Measurements from ENCODE around the gene CDCP1.
"Not testable (repeated sequence)": the region's sequence is repeated elsewhere in the genome, so short reads cannot be mapped to it uniquely, and the experiment has no call there.

CDCP1 gene

DNA sequence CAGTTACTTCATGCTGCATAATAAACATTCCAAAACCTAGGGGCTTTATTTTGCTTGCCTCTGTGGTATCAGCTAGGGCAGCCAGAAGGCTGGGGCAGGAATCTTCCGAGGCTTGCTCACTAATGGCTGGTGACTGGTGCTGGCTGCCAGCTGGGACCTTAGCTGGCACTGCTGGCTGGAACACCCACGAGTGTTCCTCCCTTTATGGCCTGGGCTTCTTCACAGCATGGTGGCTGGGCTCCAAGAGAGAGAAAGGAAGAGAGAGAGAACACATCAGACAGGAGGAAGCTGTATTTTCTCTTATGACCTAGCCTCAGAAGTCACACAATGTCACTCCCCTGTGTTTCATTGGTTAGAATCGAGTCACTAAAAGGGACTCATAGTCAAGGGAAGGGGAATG is 23.9 kb upstream of the CDCP1 start:
- peak; percentile 49 for DNase-seq (ENCODE audit: low read depth)

DNA sequence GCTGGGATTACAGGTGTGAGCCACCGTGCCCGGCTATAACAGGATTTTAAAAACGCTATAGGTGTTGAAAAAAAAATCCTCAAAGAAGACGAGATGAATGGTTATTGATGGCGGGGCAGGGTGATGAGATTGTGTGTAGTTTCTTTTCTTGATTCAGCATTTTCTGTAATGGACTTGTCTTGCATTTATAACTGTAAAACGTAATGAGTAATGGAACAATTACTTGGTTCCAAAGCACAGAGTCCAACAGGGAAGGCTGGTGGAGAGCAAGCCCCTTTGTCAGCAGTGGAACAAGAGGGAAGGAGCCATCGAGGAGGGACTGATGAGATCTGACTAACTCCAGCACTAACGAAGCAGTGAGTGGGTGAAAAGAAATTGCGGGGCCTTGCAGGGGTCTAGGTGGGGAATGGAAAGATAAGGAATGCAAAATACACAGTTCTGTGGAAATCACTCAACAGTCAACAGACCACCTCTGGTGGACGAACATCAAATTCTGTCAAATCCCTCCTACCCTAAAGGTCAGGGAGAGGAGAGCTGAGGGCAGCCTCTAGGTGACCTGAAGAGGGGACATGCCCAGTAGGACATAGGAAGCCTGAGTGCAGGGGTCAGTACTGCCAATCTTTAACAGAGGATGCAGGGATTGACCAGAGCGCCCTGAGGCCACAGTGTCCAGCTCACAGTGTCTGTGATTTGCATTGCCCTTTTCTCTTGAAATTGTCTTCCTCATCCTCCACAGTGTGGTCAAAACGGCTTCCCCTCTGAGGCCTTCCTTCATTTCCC is 23.1 kb upstream of the CDCP1 start:
- no peak for DNase-seq (ENCODE audit: low read depth)

DNA sequence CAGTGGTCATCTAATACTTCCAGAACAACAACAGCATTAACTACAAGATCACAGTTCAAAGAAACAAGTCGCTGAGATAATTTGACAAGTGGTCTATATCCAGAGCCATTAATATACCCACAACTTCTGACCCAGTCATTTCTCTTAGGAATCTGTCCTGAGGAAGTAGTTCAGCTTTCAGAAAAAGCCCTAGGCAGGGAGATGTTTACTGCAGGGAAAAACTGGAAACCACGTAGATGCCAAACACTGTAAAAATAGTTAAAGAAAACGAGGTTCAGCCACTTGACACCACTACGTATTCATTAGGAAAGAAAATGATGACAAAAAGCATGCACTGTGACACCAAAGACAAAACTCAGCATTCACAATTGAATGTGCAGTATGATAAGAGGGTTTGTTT is 22.3 kb upstream of the CDCP1 start:
- DNase-seq (ENCODE audit: low read depth), result peak; percentile 42

DNA sequence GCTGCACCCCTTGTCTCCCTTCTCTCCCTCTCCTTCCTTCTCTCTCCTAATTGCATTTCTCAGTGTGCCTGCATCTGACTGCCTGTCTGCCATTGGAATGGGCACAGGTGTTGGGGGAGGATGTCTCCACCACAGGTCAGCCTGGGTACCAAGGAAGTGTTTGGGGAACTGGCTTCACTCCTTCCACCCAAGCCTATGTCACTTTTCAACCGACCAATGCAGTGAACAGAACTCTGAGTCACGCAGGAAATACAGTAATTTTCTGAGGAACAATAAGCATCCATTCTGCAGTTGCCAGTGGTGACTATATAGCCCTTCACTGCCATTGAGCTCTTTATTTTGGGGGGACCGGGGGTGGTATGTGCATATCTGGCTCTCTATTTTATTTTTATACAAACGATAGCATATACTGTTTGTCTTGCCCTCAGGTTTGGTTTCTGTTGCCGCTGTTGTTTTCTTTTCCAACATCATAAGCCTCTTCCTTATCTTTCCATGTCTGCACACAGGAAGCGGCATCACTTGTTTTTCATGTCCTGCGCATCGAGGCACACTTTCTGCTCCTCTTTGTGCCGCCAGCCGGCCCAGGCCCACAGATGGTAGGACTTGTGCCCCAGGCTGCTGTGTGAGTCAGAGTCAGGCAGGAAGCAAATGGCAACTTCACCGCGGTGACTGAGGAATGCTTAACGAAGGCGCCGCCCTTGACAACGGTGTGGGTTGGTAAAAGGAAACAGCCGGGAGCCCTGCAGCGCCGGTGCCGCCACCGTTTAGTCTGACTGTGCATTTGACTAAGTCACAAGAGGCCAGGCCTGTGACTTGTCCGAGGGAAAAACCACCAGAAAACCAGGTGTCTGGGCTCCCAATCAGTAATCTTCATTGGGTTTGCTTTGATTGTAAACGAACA is 21.1 kb upstream of the CDCP1 start:
- peak; percentile 97 for DNase-seq (ENCODE audit: low read depth)

DNA sequence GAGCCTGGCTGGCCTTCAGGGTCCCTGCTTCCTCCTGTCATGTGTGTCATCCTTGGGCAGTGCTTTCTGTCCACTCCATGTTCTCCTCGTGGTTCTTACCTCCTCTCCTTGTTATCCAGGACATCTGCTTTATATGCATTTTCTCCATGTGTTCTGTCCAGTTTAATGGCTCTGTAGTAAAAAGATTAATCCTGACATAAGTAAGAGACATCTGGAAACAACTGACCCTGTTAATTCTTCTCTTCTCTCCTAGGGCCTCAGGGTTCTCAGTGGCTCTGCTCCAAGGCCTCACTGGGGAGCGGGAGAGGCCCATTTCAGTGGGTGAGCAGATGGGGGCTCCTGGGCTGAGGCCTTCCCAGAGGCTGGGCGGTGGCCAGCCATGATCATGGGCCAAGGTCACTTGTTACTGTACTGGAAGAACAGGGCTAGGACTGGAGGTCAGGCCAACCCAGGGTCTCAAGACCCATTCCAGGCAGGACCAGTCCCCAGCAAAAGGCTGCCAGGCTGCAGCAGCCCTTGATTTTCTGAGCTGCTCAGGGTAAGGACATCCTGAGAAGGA is 20.2 kb upstream of the CDCP1 start:
- DNase-seq (ENCODE audit: low read depth), result peak; percentile 20

DNA sequence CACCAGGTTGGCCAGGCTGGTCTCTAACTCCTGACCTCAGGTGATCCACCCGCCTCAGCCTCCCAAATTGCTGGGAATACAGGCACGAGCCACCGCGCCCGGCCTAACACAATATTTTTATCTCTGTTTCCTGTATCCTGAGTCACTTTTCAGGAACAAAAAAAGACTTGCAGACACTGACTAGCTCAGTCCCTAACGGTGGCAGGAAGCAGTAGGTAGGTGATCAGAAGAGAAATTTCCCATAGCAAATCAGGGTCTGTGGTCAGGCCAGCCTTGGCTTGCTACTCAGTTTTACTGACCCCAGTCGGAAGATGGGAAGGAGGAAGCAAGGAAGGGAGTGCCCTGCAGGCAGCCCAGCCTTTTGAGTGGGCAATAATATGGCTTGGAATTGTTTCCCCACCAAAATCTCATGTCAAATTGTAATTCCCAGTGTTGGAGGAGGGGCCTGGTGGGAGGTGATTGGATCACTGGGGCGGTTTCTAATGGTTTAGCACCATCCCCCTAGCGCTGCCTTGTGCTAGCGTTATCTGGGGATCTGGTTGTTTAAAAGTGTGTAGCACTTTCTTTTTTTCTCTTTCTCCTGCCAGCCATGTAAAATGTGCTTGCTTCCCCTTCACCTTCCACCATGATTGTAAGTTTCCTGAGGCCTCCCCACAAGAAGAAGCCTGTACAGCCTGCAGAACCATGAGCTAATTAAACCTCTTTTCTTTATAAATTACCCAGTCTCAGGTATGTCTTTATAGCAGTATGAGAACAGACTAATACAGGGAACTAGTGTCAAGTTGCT is 19.5 kb upstream of the CDCP1 start:
- no peak for DNase-seq (ENCODE audit: low read depth)

DNA sequence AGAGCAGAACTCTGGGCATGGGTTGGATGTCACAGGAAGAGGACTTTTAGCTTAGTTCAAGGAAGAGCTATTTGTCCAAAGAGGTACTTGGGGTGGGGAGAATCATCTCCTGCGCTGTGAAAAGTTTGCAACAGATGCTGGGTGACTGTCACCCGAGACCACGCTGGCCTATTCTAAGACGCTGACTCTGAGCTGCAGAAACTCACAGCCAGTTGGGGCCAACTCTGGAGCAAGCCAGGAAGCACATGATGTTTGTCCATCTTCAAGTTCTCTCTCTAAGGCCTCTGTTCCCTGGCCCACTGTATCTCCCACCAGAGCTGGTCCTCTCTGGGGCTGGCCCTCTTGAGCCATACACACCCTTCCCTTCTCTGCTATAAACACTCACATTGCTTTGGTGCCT is 17.9 kb upstream of the CDCP1 start:
- DNase-seq (ENCODE audit: low read depth), result no peak

DNA sequence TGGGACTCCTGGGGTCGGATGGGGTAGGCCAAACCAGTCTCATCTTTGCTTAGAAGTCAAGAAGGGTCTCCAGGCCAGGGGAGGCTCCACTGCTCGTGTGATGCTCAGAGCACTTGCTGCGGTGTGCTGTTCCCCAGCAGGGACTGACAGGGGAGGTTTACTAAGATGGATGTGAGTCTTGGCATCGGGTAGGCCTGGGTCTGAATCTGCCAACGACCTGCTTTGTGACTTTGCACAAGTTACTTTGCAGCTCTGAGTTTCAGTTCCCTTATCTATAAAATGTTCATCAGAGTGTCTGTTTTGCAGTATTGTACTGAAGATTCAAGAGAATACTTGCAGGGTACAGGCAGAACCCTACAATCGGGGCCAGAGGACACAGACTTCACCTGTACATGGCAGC is 17.3 kb upstream of the CDCP1 start:
- no peak for DNase-seq (ENCODE audit: low read depth)

DNA sequence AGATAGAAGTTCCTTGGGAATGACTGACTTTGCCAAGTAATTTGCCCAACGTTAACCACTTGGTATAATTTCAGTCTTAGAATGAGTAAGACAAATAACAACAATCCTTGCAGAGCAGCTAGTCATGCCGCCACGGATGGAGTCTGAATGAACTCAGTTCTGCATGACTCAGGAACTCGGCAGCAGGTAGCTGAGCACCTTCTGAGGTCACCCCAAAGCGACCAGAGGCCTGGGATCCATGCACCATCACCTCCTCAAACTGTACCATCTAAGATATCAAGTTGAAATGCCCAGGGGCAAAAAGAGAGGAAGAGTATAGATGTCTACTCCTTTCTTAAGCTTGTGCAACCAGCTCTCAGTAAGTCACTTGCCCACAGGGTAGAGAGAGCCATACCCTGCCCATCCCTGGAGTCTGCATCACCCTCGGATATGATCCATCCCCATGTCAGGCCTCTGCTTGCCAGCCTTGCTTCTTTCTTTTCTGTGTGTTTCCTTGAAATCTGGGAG is 8.5 kb upstream of the CDCP1 start:
- peak; percentile 64 for DNase-seq (ENCODE audit: low read depth)

DNA sequence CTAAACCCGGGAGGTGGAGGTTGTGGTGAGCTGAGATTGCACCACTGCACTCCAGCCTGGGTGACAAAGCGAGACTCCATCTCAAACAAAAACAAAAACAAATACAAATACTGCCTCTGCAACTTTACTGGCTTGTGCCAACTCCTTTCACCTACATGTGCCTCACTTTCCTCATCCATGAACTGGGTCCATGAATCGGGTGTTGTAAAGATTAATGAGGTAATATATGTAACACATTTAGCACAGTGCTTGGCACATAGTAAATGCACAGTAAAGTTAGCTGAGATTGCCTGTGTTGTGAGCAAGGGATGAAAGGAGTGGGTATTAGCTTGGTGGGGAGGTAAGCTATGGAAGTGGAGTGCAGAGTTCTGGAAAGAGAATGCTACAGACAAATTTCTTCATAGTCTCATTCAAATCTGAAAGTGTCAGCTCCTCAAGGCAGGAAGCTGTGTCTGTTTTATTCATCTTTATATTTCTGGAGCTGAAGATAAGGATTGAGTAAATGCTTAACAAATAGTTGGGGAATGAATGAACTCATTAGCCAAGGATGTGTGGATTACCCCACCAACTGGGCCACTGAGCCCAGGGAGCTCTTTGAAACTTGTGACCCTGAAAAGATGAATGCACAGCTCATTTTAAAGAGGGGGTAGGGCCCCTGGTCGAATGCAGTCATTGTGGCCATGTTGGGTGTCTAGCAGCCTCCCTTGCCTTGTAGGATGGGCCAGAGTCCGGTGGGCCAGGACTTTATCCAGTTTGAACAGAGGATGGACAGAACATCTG is 7.7 kb upstream of the CDCP1 start:
- DNase-seq (ENCODE audit: low read depth), result peak; percentile 73

DNA sequence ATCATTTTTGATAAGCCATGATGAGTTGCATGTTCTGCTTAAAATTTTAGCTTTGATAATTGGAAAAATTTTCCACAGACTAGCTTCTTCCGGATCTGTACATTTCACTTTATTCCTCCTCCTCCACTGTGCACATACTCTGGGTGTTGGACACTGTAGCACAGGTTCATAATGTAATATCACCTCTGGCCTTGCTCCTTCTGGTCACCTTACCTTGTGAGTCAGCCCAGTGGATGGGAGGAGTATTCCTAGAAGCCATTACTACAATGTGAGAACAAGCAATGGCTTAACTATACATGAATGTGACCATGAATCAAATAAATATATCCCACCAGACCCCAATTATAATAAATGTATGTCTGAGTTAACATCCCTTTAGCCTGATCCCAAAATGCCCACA is 6.1 kb upstream of the CDCP1 start:
- DNase-seq (ENCODE audit: low read depth), result no peak

DNA sequence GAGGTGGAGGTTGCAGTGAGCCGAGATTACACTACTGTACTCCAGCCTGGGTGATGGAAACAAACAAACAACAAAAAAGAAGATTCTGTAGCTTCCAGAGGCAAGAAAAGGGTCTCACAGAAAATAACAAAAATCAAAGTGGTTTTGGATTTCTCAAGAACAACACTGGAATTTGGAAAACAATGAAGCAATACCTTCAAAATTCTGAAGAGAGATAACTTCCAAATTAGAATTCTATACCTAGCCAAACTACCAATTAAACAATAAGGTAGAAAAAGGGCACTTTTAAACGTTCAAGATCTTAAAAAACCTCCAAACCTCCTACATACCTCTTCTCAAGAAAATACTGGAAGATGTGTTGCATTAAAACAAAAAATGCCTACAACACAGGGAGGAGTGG is 4.9 kb upstream of the CDCP1 start:
- no peak for DNase-seq (ENCODE audit: low read depth)

DNA sequence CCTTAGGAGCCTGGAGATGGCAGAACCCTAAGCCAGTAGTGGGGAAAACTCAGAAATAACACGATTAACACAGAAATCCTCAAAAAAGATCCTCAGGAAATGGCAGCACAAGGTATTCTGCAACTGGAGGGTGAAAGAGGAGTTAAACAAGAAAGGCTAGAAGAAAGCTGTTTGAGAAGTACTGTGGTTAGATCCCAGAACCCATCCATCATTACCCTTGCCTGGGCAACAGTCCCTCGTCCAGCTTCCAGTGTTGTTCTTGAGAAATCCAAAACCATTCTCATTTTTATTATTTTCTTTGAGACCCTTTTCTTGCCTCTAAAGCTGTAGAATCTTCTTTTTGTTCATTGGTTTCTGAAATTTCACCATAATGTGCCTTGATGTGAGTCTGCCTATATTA is 2.7 kb upstream of the CDCP1 start:
- no peak for DNase-seq (ENCODE audit: low read depth)

DNA sequence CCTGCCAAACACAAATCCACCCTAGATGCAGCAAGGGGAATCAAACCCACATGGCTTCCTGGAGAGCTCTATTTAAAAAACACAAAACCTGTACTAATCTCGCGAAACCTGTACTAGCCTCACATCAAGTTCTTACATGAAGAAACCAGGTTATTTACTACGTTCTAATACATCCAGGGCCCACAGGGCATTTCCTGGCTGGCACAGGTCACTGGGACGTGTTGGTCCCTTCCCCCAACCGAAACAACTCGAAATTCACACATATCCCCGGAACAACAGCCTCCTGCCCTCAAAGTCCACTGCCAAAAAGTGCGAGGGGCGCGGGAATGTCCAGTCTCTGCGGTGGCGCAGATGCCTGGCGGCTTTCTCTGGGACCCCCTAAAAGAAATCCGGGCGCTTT is 955 bp downstream of the CDCP1 start:
- DNase-seq (ENCODE audit: low read depth), result no peak

DNA sequence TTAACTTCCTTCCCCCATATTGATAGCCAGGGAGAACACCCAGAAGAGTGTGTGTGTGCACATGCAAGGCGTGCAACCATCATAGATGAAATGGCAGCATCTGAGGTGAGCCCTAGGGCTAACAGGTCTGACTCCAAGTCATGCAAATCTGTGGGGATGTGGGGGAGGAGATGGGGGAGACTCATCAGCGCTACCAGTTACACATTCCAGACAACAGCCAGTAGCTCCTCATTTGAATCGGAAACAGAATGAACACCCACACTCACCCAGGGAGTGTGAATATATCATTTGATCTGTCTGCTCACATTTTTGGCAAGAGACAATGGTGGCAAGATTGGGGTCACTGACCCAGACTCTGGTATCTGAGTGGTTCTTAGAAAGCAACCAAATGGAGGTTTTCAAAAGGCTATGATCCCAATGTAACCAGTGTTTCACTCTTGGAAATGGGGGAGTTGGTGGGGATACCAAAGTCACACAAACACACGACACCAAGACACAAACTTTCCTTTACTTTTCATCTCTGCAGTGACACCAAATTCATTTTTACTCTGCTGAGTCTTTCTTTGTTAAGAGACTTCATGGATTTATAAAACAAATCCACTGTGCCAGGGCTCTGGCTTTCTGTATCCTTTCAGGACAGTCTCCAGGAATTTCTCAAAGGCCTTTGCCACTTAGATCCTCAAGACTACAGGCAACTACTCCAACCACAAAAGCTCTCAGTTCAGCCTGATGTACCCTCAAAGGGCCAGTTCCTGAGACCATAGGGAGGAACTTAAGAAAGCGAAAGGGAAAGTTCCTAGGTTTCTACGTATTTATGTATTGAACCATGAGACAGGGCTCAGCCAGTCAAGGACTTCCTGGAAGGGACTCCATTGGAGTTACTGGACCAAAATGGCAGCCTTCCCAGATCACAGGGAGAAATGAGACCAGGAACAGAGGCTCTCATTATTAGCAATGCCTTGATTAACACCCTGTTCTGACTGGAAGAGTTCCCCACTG is 2.2 kb downstream of the CDCP1 start:
- no peak for DNase-seq (ENCODE audit: low read depth)

DNA sequence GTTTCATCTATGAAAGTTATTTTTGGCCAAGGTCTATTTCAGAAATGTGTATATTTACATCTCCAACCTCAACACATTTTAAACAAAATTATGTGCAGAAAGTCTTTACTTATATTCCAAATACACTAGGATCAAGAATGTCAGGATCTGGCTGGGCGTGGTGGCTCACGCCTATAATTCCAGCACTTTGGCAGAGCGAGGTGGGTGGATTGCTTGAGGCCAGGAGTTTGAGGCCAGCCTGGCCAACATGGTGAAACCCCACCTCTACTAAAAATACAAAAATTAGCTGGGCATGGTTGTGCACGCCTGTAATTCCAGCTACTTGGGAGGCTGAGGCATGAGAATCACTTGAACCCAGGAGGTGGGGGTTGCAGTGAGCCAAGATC is 5.4 kb downstream of the CDCP1 start:
- DNase-seq (ENCODE audit: low read depth), result not testable (repeated sequence)

DNA sequence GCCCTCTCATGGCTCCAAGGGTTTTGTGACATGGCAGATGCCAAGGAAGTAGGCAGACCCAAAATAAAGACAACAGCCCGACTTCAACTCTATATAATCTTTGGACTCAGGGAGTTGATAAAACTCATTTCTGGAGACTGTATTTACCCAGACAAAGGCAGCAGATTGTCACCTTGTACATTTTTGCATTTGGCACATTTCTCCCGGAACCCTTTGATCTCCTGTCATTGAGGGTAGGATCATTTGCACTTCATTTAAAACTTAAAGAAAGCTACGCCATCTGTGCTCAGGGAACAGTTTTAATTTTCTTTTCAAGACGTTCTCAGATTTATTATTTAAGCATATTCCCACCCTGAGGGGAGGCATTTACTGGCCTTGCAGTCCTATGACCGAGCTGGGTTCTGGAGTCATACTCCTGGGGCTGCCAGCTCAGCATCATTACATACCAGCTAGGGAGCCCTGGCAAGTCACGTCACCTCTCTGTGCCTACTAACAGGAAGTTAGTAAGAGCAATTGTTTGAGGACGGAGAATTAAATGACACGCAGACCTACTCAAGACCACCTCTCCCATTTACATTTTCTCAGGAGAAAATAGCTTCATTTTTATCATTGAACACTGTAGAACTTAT is 5.9 kb downstream of the CDCP1 start:
- DNase-seq (ENCODE audit: low read depth), result peak; percentile 67

DNA sequence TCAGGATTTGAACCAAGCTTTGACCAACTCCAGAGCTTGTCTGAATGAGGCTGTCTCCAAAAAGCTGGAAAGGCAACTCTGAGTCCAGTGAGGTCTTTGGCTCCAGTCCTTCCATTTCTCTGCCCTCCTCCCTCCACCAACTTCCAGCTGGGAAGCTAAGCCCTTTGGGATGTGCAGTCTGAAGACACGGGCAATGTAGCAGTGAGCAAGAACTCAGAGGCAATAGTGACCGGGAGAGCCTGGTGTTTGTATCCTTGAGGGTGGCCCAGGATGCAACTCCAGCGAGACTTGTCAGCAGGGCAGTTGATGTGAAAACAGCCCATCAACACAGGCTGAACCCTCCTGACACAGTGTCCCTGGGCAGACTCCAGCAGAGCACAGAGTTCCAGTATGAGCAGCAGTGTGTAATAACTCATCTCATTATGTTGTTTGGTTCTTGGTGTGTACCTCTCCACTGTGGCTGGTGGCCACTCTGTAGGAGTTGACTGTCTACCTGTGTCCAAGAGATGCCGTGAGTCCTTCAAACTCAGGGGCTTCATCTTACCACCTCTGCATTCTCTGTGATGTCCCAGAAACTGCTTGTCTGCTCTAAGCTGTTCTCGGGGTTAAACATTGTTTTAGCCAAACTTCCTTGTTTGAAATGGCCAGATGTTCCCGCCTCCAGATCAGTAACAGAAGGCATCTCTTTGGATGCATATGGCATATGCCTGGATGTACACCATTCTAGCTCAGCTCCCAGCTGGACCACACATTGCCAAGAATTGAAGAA is 6.6 kb downstream of the CDCP1 start:
- no peak for DNase-seq (ENCODE audit: low read depth)
